OCI-LY7 (cell line): Measurements from ENCODE around the gene PDE3B. TPM values are rescaled to one million over a fixed set of nuclear protein-coding genes. Genes with fewer than 3 reads are reported as not detected.

Source experiments
- BruUV-seq: library from RNA; stranded (reverse); fragments of 400-500 nt; replicated peaks from 2 replicates; lab custom pipeline; 2021; lab: Mats Ljungman, UMichigan
- CTCF ChIA-PET: fragments of 300-600 bp; sonication (Branson Sonifier 250); formaldehyde crosslinking; loops from one replicate; lab custom pipeline; 2022; ENCODE audit warnings: antibody characterized with exemption; ENCODE audit not compliant: unreplicated experiment; lab: Charles Lee
- POLR2A ChIA-PET: fragments of 300-600 bp; sonication (Branson Sonifier 250); formaldehyde crosslinking; loops from one replicate; lab custom pipeline; 2022; ENCODE audit warnings: antibody characterized with exemption; lab: Charles Lee
- DNase-seq: peaks from one replicate; pipeline ENCODE4 v3.0.0-alpha.2; 2015; ENCODE audit warnings: low spot score
- H2AFZ ChIP-seq: fragments of 200-600 bp; sonication (generic), shearing (Covaris generic); 2 replicates; pipeline ENCODE4 v1.6.1; 2014; ENCODE audit warnings: mild to moderate bottlenecking, antibody characterized with exemption, low read length, moderate library complexity
- H3K27ac ChIP-seq: fragments of 200-600 bp; sonication (generic); 2 replicates; pipeline ENCODE4 v1.5.1; 2014; ENCODE audit warnings: mixed run types, low read depth, mild to moderate bottlenecking, moderate library complexity, low read length, inconsistent platforms; ENCODE audit not compliant: poor library complexity, severe bottlenecking
- H3K36me3 ChIP-seq: fragments of 200-600 bp; sonication (generic); 2 replicates; pipeline ENCODE4 v1.6.1; 2014; ENCODE audit warnings: mild to moderate bottlenecking, antibody characterized with exemption, low read length, moderate library complexity, mixed read lengths; ENCODE audit not compliant: insufficient read depth
- H3K4me1 ChIP-seq: fragments of 200-600 bp; sonication (generic); 2 replicates; pipeline ENCODE4 v1.5.1; 2014; ENCODE audit warnings: mild to moderate bottlenecking, low read length; ENCODE audit not compliant: insufficient read depth, poor library complexity, severe bottlenecking
- H3K4me2 ChIP-seq: fragments of 200-600 bp; sonication (generic); 2 replicates; pipeline ENCODE4 v1.6.1; 2014; ENCODE audit warnings: mild to moderate bottlenecking, low read length
- H3K4me3 ChIP-seq: fragments of 200-600 bp; sonication (generic); 2 replicates; pipeline ENCODE4 v1.5.1; 2014; ENCODE audit warnings: mild to moderate bottlenecking, low read depth, low read length; ENCODE audit not compliant: poor library complexity, severe bottlenecking
- H3K79me2 ChIP-seq: fragments of 200-600 bp; sonication (generic); 2 replicates; pipeline ENCODE4 v1.6.1; 2016; ENCODE audit warnings: low read depth, mild to moderate bottlenecking, low read length, moderate library complexity, mixed read lengths; ENCODE audit not compliant: insufficient read depth
- H3K9me2 ChIP-seq: fragments of 200-600 bp; sonication (generic); 2 replicates; pipeline ENCODE4 v1.6.1; 2016; ENCODE audit warnings: mild to moderate bottlenecking, low read length, mixed read lengths; ENCODE audit not compliant: insufficient read depth
- H3K9me3 ChIP-seq: fragments of 200-600 bp; sonication (generic); 2 replicates; pipeline ENCODE4 v1.6.1; 2014; ENCODE audit warnings: mild to moderate bottlenecking, mixed run types, low read length, mixed read lengths
- H4K20me1 ChIP-seq: fragments of 200-600 bp; sonication (generic); 2 replicates; pipeline ENCODE4 v1.6.1; 2014; ENCODE audit warnings: mild to moderate bottlenecking, antibody characterized with exemption, low read length, moderate library complexity, mixed read lengths; ENCODE audit not compliant: insufficient read depth
- EZH2phosphoT487 ChIP-seq: fragments of 200-600 bp; sonication (generic); IDR thresholded peaks from 2 replicates; pipeline ENCODE4 v1.6.1; 2018; ENCODE audit warnings: low read depth, borderline replicate concordance, mild to moderate bottlenecking, mixed run types, antibody characterized with exemption, low read length, moderate library complexity, mixed read lengths
- intact Hi-C: fragments of 100-400 bp; cut with micrococcal nuclease; formaldehyde crosslinking; loops from one replicate; pipeline ENCODE4 v1.10.0; 2022; ENCODE audit not compliant: unreplicated experiment
- total RNA-seq, 2 experiments: library from RNA; depleted of rRNA in 1 of 2; stranded (reverse); fragments of >200 nt in 1 of 2; shearing (Covaris generic) in 1 of 2; gene quantifications; 2 replicates each; pipeline ENCODE4 v1.2.3, GENCODE V29; 2014 to 2022
- TF ChIP-seq, protein P1 (sequence below): fragments of 200-600 bp; sonication (generic); conservative IDR thresholded peaks from 2 replicates; pipeline ENCODE4 v1.5.1; 2014; ENCODE audit warnings: mild to moderate bottlenecking, antibody characterized with exemption, low read length, moderate library complexity, mixed read lengths

Gene PDE3B
- total RNA-seq, 2 experiments from 2014 or later, result not detected

- H3K9me2 ChIP-seq, result no peaks in the 10 kb centered on the region
- ChIA-PET CTCF (no interaction called here), POLR2A (interaction anchor here (0.7 to 1.2 kb wide), 2 partner anchors 10 to 19 kb away, joined by 3 read pairs; no protein-coding TSS in a partner anchor)
- intact Hi-C loops, result loop anchor here (10.0 kb wide), 1 partner anchor 229 kb away; no protein-coding TSS in a partner anchor
- DNase-seq, result no peak
- H3K79me2 ChIP-seq, result no peaks in the 10 kb centered on the region
- no peaks in the 10 kb centered on the region for H4K20me1 ChIP-seq
- H3K9me3 ChIP-seq, result no peaks in the 10 kb centered on the region
- no TSS peak for BruUV-seq
- no peak overlapping the region for H3K4me2 ChIP-seq
- no peaks in the 10 kb centered on the region for H3K4me1 ChIP-seq
- H2AFZ ChIP-seq, result no peak overlapping the region
- no peak overlapping the region for H3K27ac ChIP-seq
- no peak overlapping the region for H3K4me3 ChIP-seq
- no peaks in the 10 kb centered on the region for H3K36me3 ChIP-seq
- no peak for TF ChIP-seq EZH2phosphoT487
- TF ChIP-seq, protein P1, sequence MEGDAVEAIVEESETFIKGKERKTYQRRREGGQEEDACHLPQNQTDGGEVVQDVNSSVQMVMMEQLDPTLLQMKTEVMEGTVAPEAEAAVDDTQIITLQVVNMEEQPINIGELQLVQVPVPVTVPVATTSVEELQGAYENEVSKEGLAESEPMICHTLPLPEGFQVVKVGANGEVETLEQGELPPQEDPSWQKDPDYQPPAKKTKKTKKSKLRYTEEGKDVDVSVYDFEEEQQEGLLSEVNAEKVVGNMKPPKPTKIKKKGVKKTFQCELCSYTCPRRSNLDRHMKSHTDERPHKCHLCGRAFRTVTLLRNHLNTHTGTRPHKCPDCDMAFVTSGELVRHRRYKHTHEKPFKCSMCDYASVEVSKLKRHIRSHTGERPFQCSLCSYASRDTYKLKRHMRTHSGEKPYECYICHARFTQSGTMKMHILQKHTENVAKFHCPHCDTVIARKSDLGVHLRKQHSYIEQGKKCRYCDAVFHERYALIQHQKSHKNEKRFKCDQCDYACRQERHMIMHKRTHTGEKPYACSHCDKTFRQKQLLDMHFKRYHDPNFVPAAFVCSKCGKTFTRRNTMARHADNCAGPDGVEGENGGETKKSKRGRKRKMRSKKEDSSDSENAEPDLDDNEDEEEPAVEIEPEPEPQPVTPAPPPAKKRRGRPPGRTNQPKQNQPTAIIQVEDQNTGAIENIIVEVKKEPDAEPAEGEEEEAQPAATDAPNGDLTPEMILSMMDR, result no peak
Measured at GRCh38 chr11:14764179-14764578, 120.6 kb downstream of the PDE3B start.

GRCh38 chr11:14764579-14765527 lies 121.2 kb downstream of the PDE3B start:
- no peaks in the 10 kb centered on the region for H3K36me3 ChIP-seq
- H2AFZ ChIP-seq, result no peak overlapping the region
- POLR2A ChIA-PET, result interaction anchor here (0.5 to 1.9 kb wide), 11 partner anchors 9 to 1989 kb away, joined by 3 to 9 read pairs (median 3); no protein-coding TSS in a partner anchor
- no peaks in the 10 kb centered on the region for H3K9me3 ChIP-seq
- H3K27ac ChIP-seq, result no peak overlapping the region
- H3K4me2 ChIP-seq, result no peak overlapping the region; the same call in 1 of the 2 replicates
- BruUV-seq, result no TSS peak
- CTCF ChIA-PET, result interaction anchor here (1.3 kb wide), 1 partner anchor 9 kb away, joined by 3 read pairs; no protein-coding TSS in a partner anchor
- no peaks in the 10 kb centered on the region for H3K9me2 ChIP-seq
- no peak overlapping the region for H3K4me3 ChIP-seq
- intact Hi-C loops, result loop anchor here (10.0 kb wide), 1 partner anchor 230 kb away; no protein-coding TSS in a partner anchor
- no peaks in the 10 kb centered on the region for H4K20me1 ChIP-seq
- DNase-seq, result no peak
- TF ChIP-seq, protein P1, result no peak
- TF ChIP-seq EZH2phosphoT487, result no peak
- H3K4me1 ChIP-seq, result no peaks in the 10 kb centered on the region
- no peaks in the 10 kb centered on the region for H3K79me2 ChIP-seq
